B cell (primary cell): Measurements from ENCODE around the gene ESYT2. TPM values are rescaled to one million over a fixed set of nuclear protein-coding genes. Genes with fewer than 3 reads are reported as not detected.

Experiments
- ATAC-seq: fragments of 200-7000 bp; cut with Tn5 transposase; one replicate; pipeline ENCODE4 v1.10.0; 2021; ENCODE audit warnings: low read depth, mild to moderate bottlenecking, moderate number of reproducible peaks, moderate library complexity
- CTCF ChIA-PET: fragments of 350-600 bp; sonication (Branson Sonifier 250); formaldehyde crosslinking; loops from one replicate; lab custom pipeline; 2021; ENCODE audit warnings: antibody characterized with exemption, inconsistent platforms; lab: Charles Lee
- POLR2A ChIA-PET: fragments of 350-600 bp; sonication (Branson Sonifier 250); formaldehyde crosslinking; loops from one replicate; lab custom pipeline; 2021; ENCODE audit warnings: antibody characterized with exemption; lab: Charles Lee
- DNase-seq: peaks from one replicate; pipeline ENCODE4 v3.0.0; 2013
- H2AFZ ChIP-seq: 2 replicates; pipeline ENCODE4 v1.6.1; 2012; ENCODE audit warnings: mild to moderate bottlenecking, low read depth, low read length; ENCODE audit not compliant: insufficient read depth, poor library complexity, severe bottlenecking
- H3K27ac ChIP-seq, 2 donors: 1 replicate in 1 of 2; 2 replicates in 1 of 2; pipeline ENCODE4 v1.5.1; 2012 to 2013; ENCODE audit warnings: low read length in 2 of 2, mild to moderate bottlenecking in 2 of 2, moderate library complexity in 1 of 2
- H3K27me3 ChIP-seq, 4 experiments: fragments of 200-600 bp in 1 of 4; sonication (generic) in 1 of 4; replicated peaks in 1 of 4; 1 replicate in 2 of 4; 2 replicates in 2 of 4; pipeline versions ENCODE4 v1.6.1 to v1.7.0; 2013 to 2016; ENCODE audit warnings: low read length in 3 of 4, mild to moderate bottlenecking in 2 of 4, mixed read lengths in 1 of 4, moderate library complexity in 1 of 4; ENCODE audit not compliant: insufficient read depth in 4 of 4, control insufficient read depth in 3 of 4; ENCODE audit errors: control extremely low read depth in 1 of 4
- H3K36me3 ChIP-seq, 2 experiments: replicated peaks in 1 of 2; 1 replicate in 1 of 2; 2 replicates in 1 of 2; pipeline versions ENCODE4 v1.6.1 to v1.7.1; 2013; ENCODE audit warnings: low read length in 1 of 2; ENCODE audit not compliant: insufficient read depth in 2 of 2, control insufficient read depth in 1 of 2; ENCODE audit errors: control extremely low read depth in 1 of 2, extremely low read depth in 1 of 2
- H3K4me1 ChIP-seq, 2 donors: fragments of 200-600 bp in 1 of 2; sonication (generic) in 1 of 2; 1 replicate in 1 of 2; 2 replicates in 1 of 2; pipeline versions ENCODE4 v1.5.1 to v1.6.1; 2013 to 2017; ENCODE audit warnings: low read length in 2 of 2; ENCODE audit not compliant: control insufficient read depth in 2 of 2, insufficient read depth in 2 of 2
- H3K4me2 ChIP-seq: replicated peaks from 2 replicates; pipeline ENCODE3; 2012; ENCODE audit warnings: mild to moderate bottlenecking, low read depth, low read length; ENCODE audit not compliant: poor library complexity, severe bottlenecking
- H3K4me3 ChIP-seq, 5 experiments: fragments of 200-600 bp in 1 of 5; sonication (generic) in 1 of 5; 1 replicate in 3 of 5; 2 replicates in 2 of 5; pipeline versions ENCODE4 v1.5.1 to v1.7.0; 2011 to 2016; ENCODE audit warnings: low read length in 4 of 5, mild to moderate bottlenecking in 4 of 5, low read depth in 2 of 5, control low read depth in 1 of 5, moderate library complexity in 1 of 5; ENCODE audit not compliant: insufficient read depth in 1 of 5; ENCODE audit errors: control extremely low read depth in 1 of 5, extremely low read depth in 1 of 5
- H3K79me2 ChIP-seq: fragments of 200-600 bp; sonication (generic); one replicate; pipeline ENCODE4 v1.6.0; 2016; ENCODE audit warnings: low read length; ENCODE audit not compliant: control insufficient read depth, insufficient read depth
- H3K9ac ChIP-seq: fragments of 200-600 bp; sonication (generic); 2 replicates; pipeline ENCODE4 v1.6.1; 2017; ENCODE audit warnings: mild to moderate bottlenecking, low read length, moderate library complexity
- H3K9me3 ChIP-seq, 3 donors: one replicate each; pipeline versions ENCODE4 v1.6.1 to v1.7.1; 2013; ENCODE audit warnings: low read length in 2 of 3; ENCODE audit not compliant: control insufficient read depth in 2 of 3, insufficient read depth in 1 of 3; ENCODE audit errors: control extremely low read depth in 1 of 3
- H4K20me1 ChIP-seq: 2 replicates; pipeline ENCODE4 v1.6.0; 2012; ENCODE audit warnings: mild to moderate bottlenecking, low read length; ENCODE audit not compliant: insufficient read depth, control insufficient read depth, poor library complexity, severe bottlenecking
- H3K27ac Mint-ChIP-seq: one replicate; pipeline ENCODE4 v1.8.0; 2021; ENCODE audit warnings: mixed read lengths
- H3K27me3 Mint-ChIP-seq: one replicate; pipeline ENCODE4 v1.8.0; 2021; ENCODE audit warnings: mixed read lengths
- H3K4me1 Mint-ChIP-seq: one replicate; pipeline ENCODE4 v1.8.0; 2021; ENCODE audit warnings: mixed read lengths
- H3K4me3 Mint-ChIP-seq: one replicate; pipeline ENCODE4 v1.8.0; 2021; ENCODE audit warnings: mixed read lengths
- H3K9me3 Mint-ChIP-seq: one replicate; pipeline ENCODE4 v1.8.0; 2022; ENCODE audit warnings: mixed read lengths; ENCODE audit not compliant: insufficient read depth
- CTCF ChIP-seq: fragments of 200-600 bp; IDR thresholded peaks from one replicate; pipeline ENCODE4 v1.8.0; 2022; ENCODE audit warnings: antibody characterized with exemption, mild to moderate bottlenecking
- EZH2 ChIP-seq: IDR thresholded peaks from 2 replicates; pipeline ENCODE4 v1.6.1; 2012; ENCODE audit warnings: borderline replicate concordance, low read depth, mild to moderate bottlenecking, moderate library complexity, low read length; ENCODE audit not compliant: insufficient read depth, poor library complexity, severe bottlenecking
- WGBS: methylation state at CpG from one replicate; pipeline ENCODE4 v1.1.5; 2013; ENCODE audit warnings: missing lambda C conversion rate; ENCODE audit not compliant: insufficient coverage; 5-methylcytosine and 5-hydroxymethylcytosine counted together
- intact Hi-C: fragments of 100-400 bp; cut with micrococcal nuclease; formaldehyde crosslinking; loops from one replicate; pipeline ENCODE4 v1.10.0; 2022
- polyA plus RNA-seq: library from polyadenylated mRNA; depleted of rRNA; stranded (reverse); fragments of >200 nt; gene quantifications from 2 replicates; pipeline ENCODE4 v1.2.3, GENCODE V29; 2012
- total RNA-seq, 2 donors: library from RNA; stranded (reverse); fragments of 120-200 nt in 1 of 2; gene quantifications; 1 replicate in 1 of 2; 2 replicates in 1 of 2; pipeline versions ENCODE4 v1.2.3 to v1.2.4, GENCODE V29; 2013 to 2022

Gene ESYT2
- total and polyA plus RNA-seq, 2 donors (not counting 1 experiment from before 2014, with no cell fraction given) = 12.0 to 34.2 TPM

- no peak overlapping the region for H3K9ac ChIP-seq
- no peak for DNase-seq
- H4K20me1 ChIP-seq = no peaks in the 10 kb centered on the region
- no peaks in the 10 kb centered on the region for H3K9me3 ChIP-seq
- no peak overlapping the region for H2AFZ ChIP-seq
- intact Hi-C loops = no loop called here
- H3K4me1 ChIP-seq = no peaks in the 10 kb centered on the region
- CTCF ChIA-PET = no interaction called here
- H3K27ac Mint-ChIP-seq = no peak overlapping the region
- TF ChIP-seq CTCF (no peak), EZH2 (no peak)
- H3K27ac ChIP-seq = no peak overlapping the region
- WGBS = 94% methylated on average over 2 of the region's 3 CpGs
- no peak overlapping the region for H3K4me2 ChIP-seq
- POLR2A ChIA-PET = no interaction called here
- H3K27me3 ChIP-seq = no peaks in the 10 kb centered on the region
- no peaks in the 10 kb centered on the region for H3K4me1 Mint-ChIP-seq
- H3K27me3 Mint-ChIP-seq = no peaks in the 10 kb centered on the region
- no peak overlapping the region for H3K4me3 Mint-ChIP-seq
- no peak overlapping the region for H3K4me3 ChIP-seq
- no peak for ATAC-seq
- H3K36me3 ChIP-seq = peaks cover 0 to 34% of the 10 kb centered on the region in 2 experiments
- H3K9me3 Mint-ChIP-seq = no peaks in the 10 kb centered on the region
- H3K79me2 ChIP-seq = no peaks in the 10 kb centered on the region
Measured at GRCh38 chr7:158750702-158751101, 78.6 kb downstream of the ESYT2 start.

DNA sequence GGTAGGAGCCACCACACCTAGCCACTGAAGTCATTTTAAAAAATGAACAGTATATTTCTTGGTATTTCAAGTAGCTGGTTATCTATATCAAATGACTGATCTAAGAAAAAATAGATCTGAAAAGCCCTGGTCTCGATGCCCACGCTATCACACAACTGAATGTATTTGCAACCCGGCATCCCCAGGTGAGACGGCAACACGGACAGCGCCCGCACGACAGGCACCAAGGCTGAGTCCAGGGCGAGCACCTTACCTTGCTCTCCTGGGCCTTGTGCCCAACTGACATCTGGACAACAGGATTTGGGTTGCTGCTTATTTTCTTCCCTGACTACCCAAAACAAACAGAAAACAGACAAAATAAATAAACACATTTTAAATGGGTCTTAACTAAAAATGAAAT is 79.9 kb downstream of the ESYT2 start:
- Mint-ChIP-seq H3K4me3 (no peak overlapping the region), H3K27me3 (no peaks in the 10 kb centered on the region), H3K4me1 (no peaks in the 10 kb centered on the region), H3K27ac (no peak overlapping the region), H3K9me3 (no peaks in the 10 kb centered on the region)
- no peak overlapping the region for H3K4me2 ChIP-seq
- WGBS = 98% methylated on average over 8 of the region's 9 CpGs
- peaks cover 0 to 33% of the 10 kb centered on the region in 2 experiments for H3K36me3 ChIP-seq
- ChIA-PET POLR2A (no interaction called here), CTCF (no interaction called here)
- ATAC-seq = no peak
- TF ChIP-seq EZH2 = no peak
- no peaks in the 10 kb centered on the region for H3K27me3 ChIP-seq
- DNase-seq = no peak
- no peak overlapping the region for H3K9ac ChIP-seq
- H3K79me2 ChIP-seq = no peaks in the 10 kb centered on the region
- H3K27ac ChIP-seq = no peak overlapping the region
- H4K20me1 ChIP-seq = no peaks in the 10 kb centered on the region
- H3K4me3 ChIP-seq = no peak overlapping the region
- no peaks in the 10 kb centered on the region for H3K9me3 ChIP-seq
- H3K4me1 ChIP-seq = no peaks in the 10 kb centered on the region
- H2AFZ ChIP-seq = no peak overlapping the region
- intact Hi-C loops = no loop called here
